Calu3 (cell line): ENCODE data around the gene CTNND2. TPM values are rescaled to one million over a fixed set of nuclear protein-coding genes. Genes with fewer than 3 reads are reported as not detected.

Source experiments
- BruUV-seq: library from RNA; stranded (reverse); fragments of 400-500 nt; replicated peaks from 2 replicates; lab custom pipeline; 2021; lab: Mats Ljungman, UMichigan
- CTCF ChIA-PET: fragments of 300-600 bp; sonication (Branson Sonifier 250); formaldehyde crosslinking; loops from one replicate; lab custom pipeline; 2022; ENCODE audit warnings: antibody characterized with exemption; lab: Charles Lee
- DNase-seq: peaks from one replicate; pipeline ENCODE4 v3.0.0; 2022
- H3K27ac Mint-ChIP-seq: one replicate; pipeline ENCODE4 v1.8.0; 2022; ENCODE audit warnings: mixed read lengths; ENCODE audit not compliant: unreplicated experiment
- H3K27me3 Mint-ChIP-seq: one replicate; pipeline ENCODE4 v1.8.0; 2022; ENCODE audit warnings: mixed read lengths; ENCODE audit not compliant: unreplicated experiment
- H3K36me3 Mint-ChIP-seq: one replicate; pipeline ENCODE4 v1.8.0; 2022; ENCODE audit warnings: mild to moderate bottlenecking, moderate library complexity, mixed read lengths; ENCODE audit not compliant: insufficient read depth, unreplicated experiment
- H3K4me1 Mint-ChIP-seq: one replicate; pipeline ENCODE4 v1.8.0; 2022; ENCODE audit warnings: mild to moderate bottlenecking, low read depth, mixed read lengths; ENCODE audit not compliant: unreplicated experiment
- H3K4me3 Mint-ChIP-seq: one replicate; pipeline ENCODE4 v1.8.0; 2022; ENCODE audit warnings: mild to moderate bottlenecking, low read depth, moderate library complexity, mixed read lengths; ENCODE audit not compliant: unreplicated experiment
- H3K9me3 Mint-ChIP-seq: one replicate; pipeline ENCODE4 v1.8.0; 2022; ENCODE audit warnings: low read depth, mixed read lengths; ENCODE audit not compliant: unreplicated experiment
- intact Hi-C: fragments of 100-400 bp; cut with micrococcal nuclease; formaldehyde crosslinking; loops from one replicate; pipeline ENCODE4 v1.10.0; 2022; ENCODE audit not compliant: unreplicated experiment
- total RNA-seq: library from RNA; stranded (reverse); gene quantifications from 2 replicates; pipeline ENCODE4 v1.2.3, GENCODE V29; 2022
- TF ChIP-seq, protein P1 (sequence below): fragments of 200-600 bp; IDR thresholded peaks from one replicate; pipeline ENCODE4 v1.8.0; 2022; ENCODE audit warnings: antibody characterized with exemption; ENCODE audit not compliant: unreplicated experiment

Gene CTNND2
- total RNA-seq, 1 experiment from 2014 or later: 19.6 TPM

DNA sequence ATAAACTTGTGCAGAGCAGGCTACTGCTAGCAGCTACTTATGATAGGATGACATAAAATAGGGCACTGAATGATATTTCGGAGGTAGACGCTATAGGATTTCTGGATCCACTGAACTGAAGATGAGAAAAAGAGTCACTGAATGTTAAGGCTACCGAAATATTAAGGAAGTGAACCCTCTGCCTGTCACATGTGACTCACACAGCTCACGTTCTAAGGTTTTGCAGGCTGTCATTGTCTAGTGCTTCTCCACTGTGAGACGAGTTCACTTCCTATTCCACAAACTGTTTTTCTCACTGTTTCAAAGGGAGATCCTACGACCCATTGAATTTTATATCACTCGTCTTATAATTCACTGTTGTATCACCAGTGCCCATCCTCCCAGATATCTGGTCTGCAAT is 100.8 kb downstream of the CTNND2 start:
- H3K27me3 Mint-ChIP-seq: no peaks in the 10 kb centered on the region
- CTCF ChIA-PET: no interaction called here
- no peaks in the 10 kb centered on the region for H3K9me3 Mint-ChIP-seq
- TF ChIP-seq, protein P1, sequence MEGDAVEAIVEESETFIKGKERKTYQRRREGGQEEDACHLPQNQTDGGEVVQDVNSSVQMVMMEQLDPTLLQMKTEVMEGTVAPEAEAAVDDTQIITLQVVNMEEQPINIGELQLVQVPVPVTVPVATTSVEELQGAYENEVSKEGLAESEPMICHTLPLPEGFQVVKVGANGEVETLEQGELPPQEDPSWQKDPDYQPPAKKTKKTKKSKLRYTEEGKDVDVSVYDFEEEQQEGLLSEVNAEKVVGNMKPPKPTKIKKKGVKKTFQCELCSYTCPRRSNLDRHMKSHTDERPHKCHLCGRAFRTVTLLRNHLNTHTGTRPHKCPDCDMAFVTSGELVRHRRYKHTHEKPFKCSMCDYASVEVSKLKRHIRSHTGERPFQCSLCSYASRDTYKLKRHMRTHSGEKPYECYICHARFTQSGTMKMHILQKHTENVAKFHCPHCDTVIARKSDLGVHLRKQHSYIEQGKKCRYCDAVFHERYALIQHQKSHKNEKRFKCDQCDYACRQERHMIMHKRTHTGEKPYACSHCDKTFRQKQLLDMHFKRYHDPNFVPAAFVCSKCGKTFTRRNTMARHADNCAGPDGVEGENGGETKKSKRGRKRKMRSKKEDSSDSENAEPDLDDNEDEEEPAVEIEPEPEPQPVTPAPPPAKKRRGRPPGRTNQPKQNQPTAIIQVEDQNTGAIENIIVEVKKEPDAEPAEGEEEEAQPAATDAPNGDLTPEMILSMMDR: no peak
- no peak overlapping the region for H3K4me3 Mint-ChIP-seq
- no peaks in the 10 kb centered on the region for H3K36me3 Mint-ChIP-seq
- BruUV-seq: no TSS peak
- DNase-seq: no peak
- H3K4me1 Mint-ChIP-seq: no peaks in the 10 kb centered on the region
- intact Hi-C loops: no loop called here
- no peak overlapping the region for H3K27ac Mint-ChIP-seq

DNA sequence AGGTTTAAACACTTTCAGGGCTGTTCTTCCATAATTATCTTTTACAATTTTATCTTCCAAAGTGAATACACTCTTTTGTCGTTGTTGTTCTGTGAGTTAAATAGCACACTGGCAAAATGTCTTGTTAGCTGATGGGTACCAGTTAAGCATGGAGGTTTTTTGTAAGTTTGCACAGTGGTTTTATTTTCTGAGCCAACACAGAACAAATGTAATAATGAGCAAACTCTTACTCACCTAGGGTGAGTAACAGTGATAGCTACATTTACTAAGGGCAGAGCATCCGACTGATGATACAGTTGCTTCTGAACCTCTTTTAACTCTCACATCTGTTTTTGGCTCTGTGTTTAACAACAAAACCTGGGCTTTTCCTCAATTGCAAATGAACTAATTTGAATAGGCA is 103.2 kb downstream of the CTNND2 start:
- no TSS peak for BruUV-seq
- no peaks in the 10 kb centered on the region for H3K36me3 Mint-ChIP-seq
- no peaks in the 10 kb centered on the region for H3K4me1 Mint-ChIP-seq
- no peaks in the 10 kb centered on the region for H3K27me3 Mint-ChIP-seq
- intact Hi-C loops: no loop called here
- TF ChIP-seq, protein P1: no peak
- H3K4me3 Mint-ChIP-seq: no peak overlapping the region
- DNase-seq: no peak
- no peaks in the 10 kb centered on the region for H3K9me3 Mint-ChIP-seq
- no peak overlapping the region for H3K27ac Mint-ChIP-seq
- CTCF ChIA-PET: no interaction called here

DNA sequence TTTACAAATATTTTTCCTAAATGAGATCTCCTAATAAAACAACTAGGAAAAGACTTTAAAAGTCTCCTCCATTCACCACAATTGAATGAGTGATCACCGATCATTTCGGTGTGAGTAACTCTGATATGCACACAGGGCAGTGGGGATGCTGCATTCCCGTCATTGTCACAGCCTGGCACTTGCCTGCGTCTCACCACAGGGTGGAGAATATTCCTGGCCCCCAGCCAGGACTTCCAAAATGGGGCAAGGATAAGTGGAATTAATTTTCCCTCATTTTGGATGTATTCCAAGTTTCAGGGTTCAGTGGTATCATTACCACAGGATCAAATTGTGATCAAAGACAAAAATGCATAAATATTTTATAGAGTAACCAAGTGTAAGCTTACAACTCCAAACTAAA is 107.1 kb downstream of the CTNND2 start:
- intact Hi-C loops: loop anchor here (5.0 to 10.0 kb wide), 2 partner anchors 55 to 108 kb away; partner anchors contain the start of gene CTNND2
- H3K36me3 Mint-ChIP-seq: no peaks in the 10 kb centered on the region
- TF ChIP-seq, protein P1: no peak
- peak; percentile 55 for DNase-seq
- CTCF ChIA-PET: interaction anchor here (0.6 kb wide), 1 partner anchor 80 kb away, joined by 4 read pairs; no protein-coding TSS in a partner anchor
- H3K4me1 Mint-ChIP-seq: peaks cover 14% of the 10 kb centered on the region
- no peak overlapping the region for H3K27ac Mint-ChIP-seq
- BruUV-seq: no TSS peak
- H3K9me3 Mint-ChIP-seq: no peaks in the 10 kb centered on the region
- no peaks in the 10 kb centered on the region for H3K27me3 Mint-ChIP-seq
- H3K4me3 Mint-ChIP-seq: no peak overlapping the region

DNA sequence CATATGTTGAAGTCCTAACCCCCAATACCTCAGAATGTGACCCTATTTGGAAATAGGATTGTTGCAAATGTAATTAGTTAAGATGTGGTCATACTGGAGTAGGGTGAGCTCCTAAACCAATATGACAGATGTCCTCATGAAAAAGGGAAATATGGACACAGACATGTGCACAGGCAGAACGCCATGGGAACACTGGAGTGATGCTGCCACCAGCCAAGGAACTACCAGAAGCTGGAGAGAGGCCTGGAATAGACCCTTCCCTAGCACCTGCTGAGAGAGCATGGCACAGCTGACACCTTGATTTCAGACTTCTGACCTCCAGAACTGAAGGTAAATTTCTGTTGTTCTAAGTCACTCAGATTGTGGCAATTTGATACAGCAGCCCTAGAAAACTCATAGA is 110.8 kb downstream of the CTNND2 start:
- Mint-ChIP-seq H3K4me1 (peaks cover 29% of the 10 kb centered on the region), H3K4me3 (no peak overlapping the region), H3K27ac (no peak overlapping the region), H3K9me3 (no peaks in the 10 kb centered on the region), H3K27me3 (no peaks in the 10 kb centered on the region), H3K36me3 (no peaks in the 10 kb centered on the region)
- intact Hi-C loops: loop anchor here (10.0 kb wide), 1 partner anchor 111 kb away; the partner anchor contains the start of gene CTNND2
- TF ChIP-seq, protein P1: no peak
- CTCF ChIA-PET: no interaction called here
- BruUV-seq: no TSS peak
- no peak for DNase-seq
